Upper lobe of right lung (tissue), 1 donor: Measurements from ENCODE around the gene TMEM213. TPM values are rescaled to one million over a fixed set of nuclear protein-coding genes. Genes with fewer than 3 reads are reported as not detected.

Source experiments
- ATAC-seq: fragments of 200-7000 bp; cut with Tn5 transposase; one replicate; pipeline ENCODE4 v1.9.1; 2020; ENCODE audit warnings: mild to moderate bottlenecking, moderate library complexity
- DNase-seq: peaks from one replicate; pipeline ENCODE4 v3.0.0-alpha.2; 2020
- H3K27ac ChIP-seq: fragments of 200-600 bp; one replicate; pipeline ENCODE4 v1.8.0; 2022
- H3K27me3 ChIP-seq: fragments of 200-600 bp; one replicate; pipeline ENCODE4 v1.8.0; 2022; ENCODE audit warnings: mild to moderate bottlenecking
- H3K36me3 ChIP-seq: fragments of 200-600 bp; one replicate; pipeline ENCODE4 v1.8.0; 2022
- H3K4me1 ChIP-seq: fragments of 200-600 bp; one replicate; pipeline ENCODE4 v1.8.0; 2022
- H3K4me3 ChIP-seq: fragments of 200-600 bp; one replicate; pipeline ENCODE4 v1.8.0; 2022; ENCODE audit warnings: mild to moderate bottlenecking
- H3K9me3 ChIP-seq: fragments of 200-600 bp; one replicate; pipeline ENCODE4 v1.8.0; 2022
- intact Hi-C: fragments of 100-400 bp; cut with DNase I; formaldehyde crosslinking; loops from one replicate; pipeline ENCODE4 v1.11.0; 2022
- long read RNA-seq: library from polyadenylated mRNA; unstranded; transcript quantifications from one replicate; pipeline ENCODE4 v2.0.0, GENCODE V29; 2021
- total RNA-seq: library from RNA; stranded (reverse); fragmentation: NEBNext Ultra II Directional; extraction: Animal tissue kit (Norgen Biotek cat#: 25700); gene quantifications from one replicate; pipeline ENCODE4 v1.2.1, GENCODE V29; 2021
- TF ChIP-seq, protein P1 (sequence below): fragments of 200-600 bp; IDR thresholded peaks from one replicate; pipeline ENCODE4 v1.8.0; 2022; ENCODE audit warnings: antibody characterized with exemption
- donor health status: DM: no; HTN: yes; CAD: no; lungs with severe emphysema.

The TMEM213 gene, protein sequence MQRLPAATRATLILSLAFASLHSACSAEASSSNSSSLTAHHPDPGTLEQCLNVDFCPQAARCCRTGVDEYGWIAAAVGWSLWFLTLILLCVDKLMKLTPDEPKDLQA
- total RNA-seq = 9.6 TPM
- long read RNA-seq, full-length matches to known transcripts = 8 of 10 reads
- long read RNA-seq, partial matches to known transcripts = 0 of 10 reads
- long read RNA-seq, other reads (novel, unspliced or antisense) = 2 of 10 reads

DNA sequence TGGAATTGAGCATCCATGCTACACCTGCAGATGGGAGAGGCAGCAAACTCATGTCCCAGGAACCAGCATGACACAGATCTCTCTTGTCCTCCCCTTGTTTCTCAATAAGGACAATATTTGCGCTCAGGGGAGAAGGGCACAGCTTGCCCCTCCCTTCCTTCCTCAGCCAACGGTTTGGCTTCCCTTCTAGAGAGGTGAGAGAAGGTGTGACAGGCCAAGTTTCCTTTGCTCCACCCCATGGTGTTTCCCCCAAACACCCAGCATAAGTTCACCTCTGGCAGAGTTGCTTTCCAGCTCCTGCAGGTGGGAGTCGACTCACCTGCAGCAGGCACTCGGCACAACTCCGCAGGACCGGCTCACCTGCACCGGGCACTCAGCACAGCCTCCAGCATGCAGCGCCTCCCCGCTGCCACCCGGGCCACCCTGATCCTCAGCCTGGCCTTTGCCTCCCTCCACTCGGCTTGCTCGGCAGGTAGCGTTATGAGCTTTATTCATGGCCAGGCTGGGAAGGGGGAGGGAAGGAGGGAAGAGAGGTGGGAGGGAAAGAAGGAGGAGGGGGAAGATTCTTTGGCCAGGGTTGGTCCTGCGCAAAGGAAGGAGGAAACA lies at the start of gene TMEM213, which contains the start of gene ATP6V0A4:
Gene TMEM213 (plus strand): TSS at position 280 of the 606 bp plus-strand sequence. CDS start 111 bp downstream, at position 391.
Gene ATP6V0A4 (minus strand): TSS at position 482 of the 606 bp plus-strand sequence. CDS start 26,949 bp downstream, outside the sequence.
- Histone ChIP-seq H3K9me3 (no peaks in the 10 kb centered on the region), H3K27me3 (no peaks in the 10 kb centered on the region), H3K27ac (no peak within 1 kb of the TSS), H3K36me3 (no peaks in the 10 kb centered on the region), H3K4me3 (no peak within 1 kb of the TSS), H3K4me1 (no peaks in the 10 kb centered on the region)
- DNase-seq (peak; percentile 75), ATAC-seq (peak; percentile 82)
- TF ChIP-seq, protein P1, sequence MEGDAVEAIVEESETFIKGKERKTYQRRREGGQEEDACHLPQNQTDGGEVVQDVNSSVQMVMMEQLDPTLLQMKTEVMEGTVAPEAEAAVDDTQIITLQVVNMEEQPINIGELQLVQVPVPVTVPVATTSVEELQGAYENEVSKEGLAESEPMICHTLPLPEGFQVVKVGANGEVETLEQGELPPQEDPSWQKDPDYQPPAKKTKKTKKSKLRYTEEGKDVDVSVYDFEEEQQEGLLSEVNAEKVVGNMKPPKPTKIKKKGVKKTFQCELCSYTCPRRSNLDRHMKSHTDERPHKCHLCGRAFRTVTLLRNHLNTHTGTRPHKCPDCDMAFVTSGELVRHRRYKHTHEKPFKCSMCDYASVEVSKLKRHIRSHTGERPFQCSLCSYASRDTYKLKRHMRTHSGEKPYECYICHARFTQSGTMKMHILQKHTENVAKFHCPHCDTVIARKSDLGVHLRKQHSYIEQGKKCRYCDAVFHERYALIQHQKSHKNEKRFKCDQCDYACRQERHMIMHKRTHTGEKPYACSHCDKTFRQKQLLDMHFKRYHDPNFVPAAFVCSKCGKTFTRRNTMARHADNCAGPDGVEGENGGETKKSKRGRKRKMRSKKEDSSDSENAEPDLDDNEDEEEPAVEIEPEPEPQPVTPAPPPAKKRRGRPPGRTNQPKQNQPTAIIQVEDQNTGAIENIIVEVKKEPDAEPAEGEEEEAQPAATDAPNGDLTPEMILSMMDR = no peak
- intact Hi-C loops = no loop called here

DNA sequence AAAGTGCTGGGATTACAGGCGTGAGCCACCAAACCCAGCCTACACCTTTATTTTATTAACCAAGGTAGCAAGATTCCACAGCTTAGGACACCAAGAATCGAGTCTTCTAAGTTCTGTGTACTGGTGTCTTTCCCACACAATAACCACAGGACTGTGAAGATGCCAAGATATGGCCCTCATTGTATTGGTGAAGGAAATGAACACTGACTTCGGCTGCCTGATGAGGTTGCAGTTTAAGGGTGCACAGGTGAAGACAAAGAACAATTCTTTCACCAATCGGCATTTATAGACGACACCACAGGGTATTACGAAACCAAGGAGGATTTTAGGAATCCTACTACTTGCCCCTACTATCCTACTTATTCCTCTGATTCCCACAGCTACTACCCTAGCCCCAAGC lies 49.1 kb upstream of the TMEM213 start:
- intact Hi-C loops = no loop called here
- no peak for ATAC-seq
- TF ChIP-seq, protein P1 = no peak
- Histone ChIP-seq H3K27ac (no peak overlapping the region), H3K9me3 (no peaks in the 10 kb centered on the region), H3K4me1 (peaks cover 7% of the 10 kb centered on the region), H3K4me3 (no peak overlapping the region), H3K36me3 (no peaks in the 10 kb centered on the region), H3K27me3 (no peaks in the 10 kb centered on the region)
- no peak for DNase-seq

DNA sequence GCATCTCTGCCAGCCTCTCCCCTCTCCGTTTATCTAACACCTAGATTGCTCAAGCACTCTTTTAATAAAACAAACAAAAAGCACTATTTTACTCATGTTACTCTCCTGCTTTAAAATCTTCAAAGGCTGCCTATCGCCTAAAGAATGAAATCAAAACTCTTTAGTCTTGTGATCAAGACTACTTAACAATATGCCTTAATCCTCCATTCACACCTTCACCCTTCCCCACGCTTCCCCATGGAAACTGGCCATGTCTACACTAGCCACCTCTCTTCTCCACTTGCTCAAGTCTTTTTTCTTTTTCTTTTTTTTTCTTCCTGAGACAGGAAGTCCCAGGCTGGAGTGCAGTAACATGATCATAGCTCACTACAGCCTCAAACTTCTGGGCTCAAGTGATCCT lies 47.8 kb upstream of the TMEM213 start:
- no peak overlapping the region for H3K4me3 ChIP-seq
- TF ChIP-seq, protein P1 = no peak
- H3K36me3 ChIP-seq = no peaks in the 10 kb centered on the region
- no peaks in the 10 kb centered on the region for H3K27me3 ChIP-seq
- no peak overlapping the region for H3K27ac ChIP-seq
- H3K9me3 ChIP-seq = no peaks in the 10 kb centered on the region
- DNase-seq = no peak
- no peak for ATAC-seq
- peaks cover 7% of the 10 kb centered on the region for H3K4me1 ChIP-seq
- intact Hi-C loops = no loop called here

DNA sequence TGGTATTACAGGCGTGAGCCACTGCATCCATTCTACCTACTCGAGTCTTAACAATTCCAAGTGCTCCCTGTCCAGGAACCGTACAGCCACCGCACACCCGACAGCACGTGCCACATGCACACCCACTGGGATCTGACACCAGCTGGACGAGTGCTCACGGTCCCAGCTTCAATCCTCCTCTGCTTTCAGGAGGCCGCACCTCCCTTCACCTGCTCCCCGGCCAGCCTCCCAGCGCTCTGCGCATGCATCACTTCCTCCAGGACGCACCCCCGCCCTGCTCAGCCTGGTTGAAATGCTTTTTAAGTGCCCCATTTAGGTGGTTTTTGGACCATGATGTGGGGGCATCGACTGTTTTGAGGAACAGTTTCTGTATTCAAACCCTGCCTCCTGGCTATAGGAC lies 47.3 kb upstream of the TMEM213 start:
- ATAC-seq = peak; percentile 6
- TF ChIP-seq, protein P1 = no peak
- no peak for DNase-seq
- Histone ChIP-seq H3K4me3 (no peak overlapping the region), H3K36me3 (no peaks in the 10 kb centered on the region), H3K27me3 (no peaks in the 10 kb centered on the region), H3K4me1 (peaks cover 7% of the 10 kb centered on the region), H3K9me3 (no peaks in the 10 kb centered on the region), H3K27ac (no peak overlapping the region)
- intact Hi-C loops = no loop called here

DNA sequence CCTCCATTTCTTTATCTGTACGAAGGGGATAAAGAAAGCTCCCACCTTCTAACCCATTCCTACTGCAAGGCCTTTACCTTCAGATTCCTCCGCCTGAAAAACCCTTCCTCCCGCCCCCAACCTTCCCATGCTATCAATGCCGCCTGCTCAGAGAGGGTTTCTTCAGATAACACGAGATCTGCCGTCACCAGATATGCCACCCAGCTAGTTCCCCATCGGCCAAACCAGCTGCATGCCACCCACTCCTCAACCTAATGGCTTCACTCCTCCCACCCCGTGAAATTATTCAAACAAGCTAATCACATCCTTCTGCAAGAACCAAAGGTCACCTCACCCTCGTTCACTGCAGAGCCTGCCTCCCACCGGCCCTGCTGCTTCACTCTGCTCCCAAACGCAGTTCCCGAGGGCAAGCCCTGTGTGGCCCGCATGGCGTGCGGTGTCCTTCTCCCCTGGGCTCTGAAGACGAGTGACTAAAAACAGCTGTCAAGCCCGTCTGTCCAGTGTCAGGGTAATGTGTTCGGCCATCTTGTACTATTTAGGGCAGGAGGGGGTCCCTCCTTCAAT lies 46.8 kb upstream of the TMEM213 start:
- Histone ChIP-seq H3K36me3 (no peaks in the 10 kb centered on the region), H3K27me3 (no peaks in the 10 kb centered on the region), H3K4me3 (no peak overlapping the region), H3K9me3 (no peaks in the 10 kb centered on the region), H3K27ac (no peak overlapping the region), H3K4me1 (peaks cover 7% of the 10 kb centered on the region)
- ATAC-seq (no peak), DNase-seq (no peak)
- intact Hi-C loops = no loop called here
- TF ChIP-seq, protein P1 = no peak
